HEK293 (cell line): Measurements from ENCODE around the gene ZNF12.

Experiments used
- BCL11B ChIP-seq: fragments of 450-650 bp; formaldehyde crosslinking; IDR thresholded peaks from 2 replicates; pipeline ENCODE4 v1.5.1; 2016; ENCODE audit warnings: low read depth, missing biosample characterization, missing genetic modification characterization
- CTCF ChIP-seq: fragments of 450-650 bp; formaldehyde crosslinking; IDR thresholded peaks from 2 replicates; pipeline ENCODE4 v1.5.1; 2016; ENCODE audit warnings: missing biosample characterization, missing genetic modification characterization
- KLF7 ChIP-seq: fragments of 450-650 bp; formaldehyde crosslinking; IDR thresholded peaks from 2 replicates; pipeline ENCODE4 v1.5.1; 2016; ENCODE audit warnings: missing biosample characterization, missing genetic modification characterization, borderline replicate concordance
- REPIN1 ChIP-seq: fragments of 450-650 bp; formaldehyde crosslinking; IDR thresholded peaks from 2 replicates; pipeline ENCODE4 v1.5.1; 2017; ENCODE audit warnings: missing biosample characterization, missing genetic modification characterization, low read depth
- ZBTB20 ChIP-seq: fragments of 450-650 bp; formaldehyde crosslinking; IDR thresholded peaks from 2 replicates; pipeline ENCODE4 v1.5.1; 2016; ENCODE audit warnings: missing biosample characterization, missing genetic modification characterization
- ZNF132 ChIP-seq: fragments of 450-650 bp; formaldehyde crosslinking; IDR thresholded peaks from 2 replicates; pipeline ENCODE4 v1.5.1; 2017; ENCODE audit warnings: missing biosample characterization, missing genetic modification characterization, borderline replicate concordance
- ZNF184 ChIP-seq: fragments of 450-650 bp; IDR thresholded peaks from 2 replicates; pipeline ENCODE4 v1.5.1; 2018; ENCODE audit warnings: missing biosample characterization, mild to moderate bottlenecking, missing genetic modification characterization
- ZNF280C ChIP-seq: fragments of 450-650 bp; formaldehyde crosslinking; IDR thresholded peaks from 2 replicates; pipeline ENCODE4 v1.5.1; 2016; ENCODE audit warnings: missing biosample characterization, missing genetic modification characterization
- ZNF776 ChIP-seq: fragments of 450-650 bp; formaldehyde crosslinking; IDR thresholded peaks from 2 replicates; pipeline ENCODE4 v1.5.0; 2017; ENCODE audit warnings: missing biosample characterization, missing genetic modification characterization, borderline replicate concordance
- ZNF785 ChIP-seq: fragments of 450-650 bp; formaldehyde crosslinking; IDR thresholded peaks from 2 replicates; pipeline ENCODE4 v1.5.1; 2016; ENCODE audit warnings: missing biosample characterization, missing genetic modification characterization

- no peak for TF ChIP-seq ZBTB20 (tag by site-specific recombination)
- no peak for TF ChIP-seq CTCF
- no peak for TF ChIP-seq REPIN1 (tag by site-specific recombination)
- TF ChIP-seq ZNF785 (tag by site-specific recombination): no peak
- TF ChIP-seq ZNF132: no peak
- TF ChIP-seq BCL11B (tag by site-specific recombination): no peak
- TF ChIP-seq ZNF280C (tag by site-specific recombination): no peak
- no peak for TF ChIP-seq ZNF184 (tag by site-specific recombination)
- no peak for TF ChIP-seq KLF7 (tag by site-specific recombination)
- no peak for TF ChIP-seq ZNF776 (tag by site-specific recombination)
These were observed 48.0 kb downstream of the ZNF12 start for GRCh38 chr7:6658618-6659345.
